GM10266 (cell line): ENCODE measurements around the gene UBA3.

ENCODE experiments used
- DNase-seq: peaks from one replicate; pipeline ENCODE4 v3.0.0; 2012; ENCODE audit errors: extremely low spot score
- TF ChIP-seq, protein P1 (sequence below): IDR thresholded peaks from 2 replicates; pipeline ENCODE4 v1.5.1; 2012; ENCODE audit warnings: mild to moderate bottlenecking, low read depth; ENCODE audit not compliant: control insufficient read depth, insufficient read depth; ENCODE audit errors: missing control alignments

Gene UBA3

DNA sequence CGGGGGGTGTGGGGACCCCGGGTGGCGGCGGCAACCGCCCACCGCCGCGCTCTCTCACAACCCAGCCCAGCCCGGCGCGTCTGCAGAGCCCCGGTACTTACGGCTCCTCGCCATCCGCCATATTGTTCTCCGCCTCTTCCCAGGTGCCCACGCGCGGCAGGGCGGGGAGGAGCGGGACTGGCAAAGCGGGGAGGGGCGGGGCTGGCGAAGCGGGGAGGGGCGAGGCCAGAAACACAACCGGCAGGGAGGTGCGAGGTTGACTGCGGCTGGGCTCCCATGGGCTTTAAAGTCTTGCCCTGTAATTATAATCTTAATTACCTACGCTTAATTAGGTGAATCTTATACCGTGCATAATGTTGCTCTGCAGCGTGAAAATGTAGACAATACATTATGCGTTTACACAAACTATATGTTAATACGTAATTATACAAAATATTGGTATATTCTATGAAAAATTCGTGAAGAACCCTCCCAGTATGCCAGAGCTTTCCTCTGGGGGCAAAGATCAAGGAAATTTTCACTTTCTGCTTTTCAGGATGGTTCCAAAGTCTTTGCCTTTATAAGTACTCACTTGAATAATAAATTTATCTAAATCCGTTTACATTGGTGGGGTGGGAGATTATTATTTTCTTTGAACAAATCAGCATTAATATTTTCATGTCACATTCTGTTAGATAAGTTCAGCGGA, at the start of gene UBA3:
TSS of gene UBA3 (minus strand) at position 133 of the 688 bp plus-strand sequence. CDS start at position 121, 12 bp downstream.
- DNase-seq: peak; percentile 86
- TF ChIP-seq, protein P1, sequence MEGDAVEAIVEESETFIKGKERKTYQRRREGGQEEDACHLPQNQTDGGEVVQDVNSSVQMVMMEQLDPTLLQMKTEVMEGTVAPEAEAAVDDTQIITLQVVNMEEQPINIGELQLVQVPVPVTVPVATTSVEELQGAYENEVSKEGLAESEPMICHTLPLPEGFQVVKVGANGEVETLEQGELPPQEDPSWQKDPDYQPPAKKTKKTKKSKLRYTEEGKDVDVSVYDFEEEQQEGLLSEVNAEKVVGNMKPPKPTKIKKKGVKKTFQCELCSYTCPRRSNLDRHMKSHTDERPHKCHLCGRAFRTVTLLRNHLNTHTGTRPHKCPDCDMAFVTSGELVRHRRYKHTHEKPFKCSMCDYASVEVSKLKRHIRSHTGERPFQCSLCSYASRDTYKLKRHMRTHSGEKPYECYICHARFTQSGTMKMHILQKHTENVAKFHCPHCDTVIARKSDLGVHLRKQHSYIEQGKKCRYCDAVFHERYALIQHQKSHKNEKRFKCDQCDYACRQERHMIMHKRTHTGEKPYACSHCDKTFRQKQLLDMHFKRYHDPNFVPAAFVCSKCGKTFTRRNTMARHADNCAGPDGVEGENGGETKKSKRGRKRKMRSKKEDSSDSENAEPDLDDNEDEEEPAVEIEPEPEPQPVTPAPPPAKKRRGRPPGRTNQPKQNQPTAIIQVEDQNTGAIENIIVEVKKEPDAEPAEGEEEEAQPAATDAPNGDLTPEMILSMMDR: no peak

DNA sequence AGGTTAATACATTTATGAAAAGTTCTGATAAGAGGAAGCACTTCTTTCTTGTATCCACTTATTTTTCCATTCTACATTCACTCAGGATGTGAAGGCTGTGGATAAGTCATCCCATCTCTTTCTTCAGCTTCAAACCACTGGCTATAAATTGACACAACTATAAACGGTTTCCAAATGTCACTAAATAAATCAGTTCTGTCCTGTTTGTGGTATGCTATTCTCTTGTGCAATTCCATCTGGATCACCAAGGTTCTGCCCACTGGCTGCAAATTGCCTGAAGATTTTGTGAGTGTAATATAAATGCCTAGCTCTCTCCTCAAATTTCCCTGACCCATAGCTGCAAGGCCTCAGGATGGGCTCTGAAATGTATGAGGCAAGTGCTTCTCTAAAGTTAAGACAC, 49.4 kb upstream of the UBA3 start:
- TF ChIP-seq, protein P1: no peak
- DNase-seq: no peak

DNA sequence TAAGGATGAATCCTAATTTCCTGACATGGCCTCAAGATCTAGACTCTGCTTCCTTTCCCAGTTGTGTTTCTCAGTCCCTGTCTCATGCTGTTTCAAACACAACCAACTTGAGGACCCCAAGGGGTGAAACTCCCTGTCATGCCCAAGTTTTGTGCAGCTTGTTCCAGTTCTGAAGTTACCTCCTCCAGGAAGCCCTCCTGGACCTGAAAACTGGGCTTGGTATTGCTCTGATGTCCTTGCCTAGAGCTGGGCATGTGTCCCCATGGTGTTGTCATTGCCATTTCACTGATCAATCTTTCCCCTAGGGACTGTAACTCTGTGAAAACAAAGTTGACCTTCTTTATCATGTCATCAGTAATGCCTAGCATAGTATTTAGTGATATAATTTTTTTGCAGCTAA, 48.3 kb upstream of the UBA3 start:
- no peak for DNase-seq
- TF ChIP-seq, protein P1: no peak

DNA sequence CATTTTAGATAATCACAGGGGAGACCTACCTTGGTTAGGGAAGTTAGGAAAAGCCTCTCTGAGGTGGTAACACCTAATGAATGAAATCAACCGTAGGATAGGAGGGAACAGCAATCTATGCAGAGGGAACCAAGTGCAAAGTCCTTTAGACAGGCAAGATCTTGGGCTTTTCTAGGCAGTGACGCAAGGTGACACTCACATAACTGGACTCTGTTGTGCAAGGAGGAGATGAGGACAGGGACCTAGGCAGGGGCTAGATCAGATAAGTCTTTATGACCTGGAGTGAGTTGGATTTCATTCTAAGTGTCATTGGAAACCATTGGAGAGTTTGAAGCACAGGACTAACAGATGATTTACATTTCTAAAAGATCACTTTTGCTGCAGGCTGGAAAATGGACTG, 46.8 kb upstream of the UBA3 start:
- no peak for DNase-seq

DNA sequence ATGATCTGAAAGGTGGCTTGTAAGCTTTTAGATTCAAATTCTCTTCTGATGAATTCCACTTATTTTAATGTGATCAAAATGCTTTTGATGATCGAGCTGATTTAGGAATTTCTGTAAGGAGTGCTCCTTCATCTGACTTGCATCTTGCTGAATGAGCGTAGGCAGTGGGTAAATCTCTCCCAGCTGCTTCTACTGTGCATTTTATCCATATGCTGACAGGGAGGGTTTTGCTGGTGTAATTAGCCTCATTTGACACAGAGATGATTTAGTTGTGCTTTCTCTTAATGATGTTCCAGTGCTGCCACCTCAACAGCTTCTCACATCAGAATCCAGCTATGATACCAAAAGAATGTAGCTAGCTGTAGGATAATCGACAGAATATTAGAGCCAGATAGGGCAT, 46.1 kb upstream of the UBA3 start:
- TF ChIP-seq, protein P1: no peak
- no peak for DNase-seq

More for the DNA sequence above, 46.8 kb upstream of the UBA3 start:
- TF ChIP-seq, protein P1: no peak

DNA sequence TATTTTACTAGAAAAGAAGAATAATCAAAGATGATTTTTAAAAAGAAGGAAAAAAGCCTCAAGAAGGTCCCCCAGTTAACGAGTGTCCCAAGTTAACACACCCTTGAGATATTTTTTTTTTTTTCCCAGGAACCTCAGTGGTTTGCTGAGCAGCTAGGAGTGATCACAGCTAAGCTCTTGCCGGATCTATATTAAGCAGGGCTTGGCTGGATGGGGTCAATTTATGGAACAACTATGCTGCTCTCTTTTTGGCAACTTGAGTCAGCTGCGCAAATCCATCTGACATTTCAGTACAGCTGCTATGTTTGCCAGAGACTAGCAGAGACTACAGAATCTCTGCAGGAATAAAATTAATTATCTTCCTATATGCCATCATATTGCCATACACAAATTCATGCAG, 42.2 kb upstream of the UBA3 start, which contains the start of gene LMOD3:
TSS of gene LMOD3 (minus strand) at position 193 of the 400 bp plus-strand sequence. CDS start 209 bp downstream, outside the sequence.
- DNase-seq: no peak
- TF ChIP-seq, protein P1: no peak

DNA sequence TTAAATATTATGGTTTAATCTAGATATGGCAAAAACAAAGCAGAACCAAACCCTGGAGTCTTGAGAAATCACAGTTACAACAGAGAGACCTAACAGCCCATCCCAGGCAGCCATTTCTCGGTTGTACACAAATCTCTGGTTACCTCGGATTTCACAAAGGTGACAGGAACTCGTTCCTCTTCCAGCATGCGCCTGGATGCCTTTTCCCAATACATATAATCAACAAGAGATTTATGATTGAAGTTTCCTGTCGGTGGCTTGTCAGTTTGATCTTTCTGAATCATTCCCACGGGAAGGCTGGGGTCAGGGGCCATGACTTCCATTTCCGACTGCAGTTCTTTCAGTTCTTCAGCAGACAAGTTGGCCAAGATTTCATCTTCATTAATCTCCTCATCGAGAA, 41.8 kb upstream of the UBA3 start:
- DNase-seq: no peak
- TF ChIP-seq, protein P1: no peak
